Skin epidermis (tissue), 12 donors: Measurements from ENCODE around the gene SLC12A5.

ENCODE experiments used
- H3K27ac ChIP-seq, 21 experiments: fragments of 200-600 bp; sonication (generic) in 11 of 21; one replicate each; pipeline ENCODE4 v1.5.0; 2020; ENCODE audit warnings: mild to moderate bottlenecking in 3 of 21, inconsistent platforms in 2 of 21, moderate library complexity in 2 of 21
- H3K4me3 ChIP-seq, 7 experiments: fragments of 200-600 bp; sonication (generic) in 2 of 7; one replicate each; pipeline ENCODE4 v1.5.0; 2020; ENCODE audit warnings: inconsistent platforms in 2 of 7, mild to moderate bottlenecking in 2 of 7, moderate library complexity in 1 of 7

The SLC12A5 gene

GRCh38 chr20:46004889-46005473 lies 24.0 kb upstream of the SLC12A5 start:
- Histone ChIP-seq H3K4me3 (peak overlapping the region in 1 of 7 experiments; percentile 4), H3K27ac (peak overlapping the region in 14 of 21 experiments; percentile 14 to 80 (median 49))

DNA sequence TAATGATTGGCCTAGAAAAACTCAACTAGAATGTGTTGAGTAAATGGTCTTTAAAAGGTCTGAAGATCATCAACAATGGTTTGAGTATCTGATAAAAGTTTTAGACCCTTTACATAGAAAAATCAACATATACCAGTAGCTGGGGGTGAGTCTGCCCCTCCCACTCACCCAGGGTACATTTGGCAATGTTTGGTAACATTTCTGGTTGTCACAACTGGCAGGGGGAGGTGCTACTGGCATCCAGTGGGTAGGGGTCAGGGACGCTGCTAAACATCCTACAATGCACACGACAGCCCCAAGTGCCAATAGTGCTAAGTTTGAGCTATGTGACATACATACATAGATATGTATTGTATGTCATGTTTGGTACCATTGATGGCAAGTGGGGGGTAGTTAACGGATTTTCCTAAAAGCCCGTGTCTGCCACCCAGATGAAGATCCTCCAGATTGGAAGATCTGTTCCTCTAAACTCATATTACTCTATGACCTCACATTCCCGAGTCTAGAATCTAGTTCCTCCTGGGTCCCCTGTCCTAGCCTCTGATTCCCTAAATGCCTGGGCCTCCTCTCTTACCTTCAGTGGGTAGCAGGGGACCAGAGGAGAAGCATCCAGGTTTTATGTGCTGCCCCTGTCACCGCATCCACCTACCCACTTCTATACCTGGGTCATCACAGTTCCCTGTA lies 22.9 kb upstream of the SLC12A5 start:
- no peak overlapping the region for H3K4me3 ChIP-seq

DNA sequence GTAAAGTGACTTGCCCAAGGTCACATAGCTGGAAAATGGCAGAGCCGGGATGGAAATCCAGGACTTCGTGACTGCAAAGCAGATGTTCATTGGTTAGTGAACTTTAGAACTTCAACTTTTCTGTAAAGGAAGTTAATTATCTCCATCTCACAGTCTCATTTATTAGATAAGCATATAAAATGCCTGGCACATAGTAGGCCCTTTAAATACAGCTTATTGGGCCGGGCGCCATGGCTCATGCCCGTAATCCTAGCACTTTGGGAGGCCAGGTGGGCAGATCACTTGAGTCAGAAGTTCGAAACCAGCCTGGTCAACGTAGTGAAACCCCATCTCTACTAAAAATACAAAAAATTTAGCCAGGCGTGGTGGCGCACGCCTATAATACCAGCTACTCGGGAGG lies 22.1 kb upstream of the SLC12A5 start:
- Histone ChIP-seq H3K4me3 (no peak overlapping the region), H3K27ac (peak overlapping the region in 1 of 21 experiments; percentile 80)

More for the DNA sequence above, 22.9 kb upstream of the SLC12A5 start:
- peak overlapping the region in 4 of 21 experiments; percentile 39 to 80 (median 66) for H3K27ac ChIP-seq

DNA sequence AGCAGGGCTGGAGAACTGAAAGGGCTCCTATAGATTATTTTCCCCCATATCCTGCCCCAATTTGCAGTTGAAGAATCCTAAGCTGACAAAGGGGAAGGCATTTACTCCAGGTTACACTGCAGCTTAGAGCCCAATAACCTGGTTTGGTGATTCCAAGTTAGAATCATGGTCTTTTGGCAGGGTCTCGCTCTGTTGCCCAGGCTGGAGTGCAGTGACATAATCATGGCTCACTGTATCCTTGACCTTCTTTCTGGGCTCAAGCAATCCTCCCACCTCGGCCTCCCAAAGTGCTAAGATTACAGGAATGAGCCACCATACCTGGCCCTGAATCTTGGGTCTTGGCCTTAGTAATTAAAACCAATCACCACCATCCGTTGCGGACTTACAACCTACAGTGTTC lies 21.3 kb upstream of the SLC12A5 start:
- Histone ChIP-seq H3K4me3 (no peak overlapping the region), H3K27ac (peak overlapping the region in 3 of 21 experiments; percentile 5 to 63 (median 37))

DNA sequence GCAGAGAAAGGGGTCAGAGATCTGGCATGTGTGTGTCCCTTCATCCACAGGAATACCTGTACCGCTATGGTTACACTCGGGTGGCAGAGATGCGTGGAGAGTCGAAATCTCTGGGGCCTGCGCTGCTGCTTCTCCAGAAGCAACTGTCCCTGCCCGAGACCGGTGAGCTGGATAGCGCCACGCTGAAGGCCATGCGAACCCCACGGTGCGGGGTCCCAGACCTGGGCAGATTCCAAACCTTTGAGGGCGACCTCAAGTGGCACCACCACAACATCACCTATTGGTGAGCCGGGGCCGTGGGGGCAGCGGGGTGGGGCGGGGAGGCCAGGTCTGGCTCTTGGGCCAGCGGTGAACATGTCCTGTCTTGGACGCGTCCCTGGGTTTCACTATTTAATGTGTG lies 19.2 kb upstream of the SLC12A5 start:
- H3K4me3 ChIP-seq = peak overlapping the region in 3 of 7 experiments; percentile 2 to 29 (median 7)

GRCh38 chr20:46010491-46011391 lies 18.3 kb upstream of the SLC12A5 start:
- Histone ChIP-seq H3K4me3 (peak overlapping the region in 6 of 7 experiments; percentile 1 to 29 (median 6)), H3K27ac (peak overlapping the region in 12 of 21 experiments; percentile 1 to 66 (median 27))

More for the DNA sequence above, 19.2 kb upstream of the SLC12A5 start:
- peak overlapping the region in 5 of 21 experiments; percentile 2 to 66 (median 50) for H3K27ac ChIP-seq

DNA sequence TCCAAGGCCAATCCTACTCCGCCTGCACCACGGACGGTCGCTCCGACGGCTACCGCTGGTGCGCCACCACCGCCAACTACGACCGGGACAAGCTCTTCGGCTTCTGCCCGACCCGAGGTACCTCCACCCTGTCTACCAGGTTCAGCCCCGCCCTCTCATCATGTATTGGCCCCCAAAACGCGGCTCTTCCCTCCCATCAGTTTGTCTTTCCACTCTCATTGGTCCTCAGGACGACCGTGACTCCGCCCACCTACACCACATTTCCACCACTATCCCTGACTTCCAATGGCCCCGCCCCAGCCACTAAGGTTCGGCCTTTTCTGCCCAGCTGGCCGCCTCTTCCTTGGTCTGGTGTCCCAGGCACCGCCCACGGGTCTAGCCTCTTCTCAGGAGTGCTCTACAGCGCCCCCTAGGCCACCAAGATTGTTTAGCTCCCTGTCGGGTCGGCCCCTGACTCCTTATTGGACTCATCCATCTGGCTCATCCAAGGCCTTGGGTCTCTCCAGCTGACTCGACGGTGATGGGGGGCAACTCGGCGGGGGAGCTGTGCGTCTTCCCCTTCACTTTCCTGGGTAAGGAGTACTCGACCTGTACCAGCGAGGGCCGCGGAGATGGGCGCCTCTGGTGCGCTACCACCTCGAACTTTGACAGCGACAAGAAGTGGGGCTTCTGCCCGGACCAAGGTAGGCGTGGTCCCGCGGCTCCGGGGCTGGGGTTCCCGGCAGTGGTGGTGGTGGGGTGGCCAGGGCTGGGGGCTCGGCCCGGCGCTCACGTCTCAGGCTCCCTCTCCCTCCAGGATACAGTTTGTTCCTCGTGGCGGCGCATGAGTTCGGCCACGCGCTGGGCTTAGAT lies 17.2 kb upstream of the SLC12A5 start:
- Histone ChIP-seq H3K27ac (peak overlapping the region in 5 of 21 experiments; percentile 2 to 66 (median 43)), H3K4me3 (peak overlapping the region in 3 of 7 experiments; percentile 7 to 29 (median 15))

DNA sequence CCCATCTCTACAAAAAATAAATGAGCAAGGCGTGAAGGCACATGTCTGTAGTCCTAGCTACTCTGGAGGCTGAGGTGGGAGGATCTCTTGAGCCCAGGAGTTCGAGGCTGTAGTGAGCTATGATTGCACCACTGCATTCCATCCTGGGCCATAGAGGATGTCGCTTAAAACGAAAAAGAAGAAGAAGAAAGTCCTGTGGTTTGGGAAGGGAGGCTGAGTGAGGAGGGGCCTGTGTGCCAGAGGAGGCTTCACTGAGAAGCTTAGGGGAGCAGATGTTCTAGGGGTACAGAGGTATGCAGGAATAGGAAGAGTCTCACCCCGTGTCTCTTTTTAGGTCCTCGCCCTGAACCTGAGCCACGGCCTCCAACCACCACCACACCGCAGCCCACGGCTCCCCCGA lies 16.1 kb upstream of the SLC12A5 start:
- H3K27ac ChIP-seq = no peak overlapping the region
- H3K4me3 ChIP-seq = peak overlapping the region in 1 of 7 experiments; percentile 24

DNA sequence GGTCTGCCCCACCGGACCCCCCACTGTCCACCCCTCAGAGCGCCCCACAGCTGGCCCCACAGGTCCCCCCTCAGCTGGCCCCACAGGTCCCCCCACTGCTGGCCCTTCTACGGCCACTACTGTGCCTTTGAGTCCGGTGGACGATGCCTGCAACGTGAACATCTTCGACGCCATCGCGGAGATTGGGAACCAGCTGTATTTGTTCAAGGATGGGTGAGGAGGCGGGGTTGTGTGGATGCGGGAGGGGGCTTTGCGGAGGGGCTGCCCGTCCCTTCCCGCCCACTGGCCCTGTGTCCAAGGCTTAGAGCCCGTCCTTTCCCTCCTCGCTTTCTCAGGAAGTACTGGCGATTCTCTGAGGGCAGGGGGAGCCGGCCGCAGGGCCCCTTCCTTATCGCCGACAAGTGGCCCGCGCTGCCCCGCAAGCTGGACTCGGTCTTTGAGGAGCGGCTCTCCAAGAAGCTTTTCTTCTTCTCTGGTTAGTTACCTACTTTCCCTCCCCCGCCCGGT lies 15.6 kb upstream of the SLC12A5 start:
- Histone ChIP-seq H3K4me3 (peak overlapping the region in 3 of 7 experiments; percentile 6 to 24 (median 10)), H3K27ac (no peak overlapping the region)

DNA sequence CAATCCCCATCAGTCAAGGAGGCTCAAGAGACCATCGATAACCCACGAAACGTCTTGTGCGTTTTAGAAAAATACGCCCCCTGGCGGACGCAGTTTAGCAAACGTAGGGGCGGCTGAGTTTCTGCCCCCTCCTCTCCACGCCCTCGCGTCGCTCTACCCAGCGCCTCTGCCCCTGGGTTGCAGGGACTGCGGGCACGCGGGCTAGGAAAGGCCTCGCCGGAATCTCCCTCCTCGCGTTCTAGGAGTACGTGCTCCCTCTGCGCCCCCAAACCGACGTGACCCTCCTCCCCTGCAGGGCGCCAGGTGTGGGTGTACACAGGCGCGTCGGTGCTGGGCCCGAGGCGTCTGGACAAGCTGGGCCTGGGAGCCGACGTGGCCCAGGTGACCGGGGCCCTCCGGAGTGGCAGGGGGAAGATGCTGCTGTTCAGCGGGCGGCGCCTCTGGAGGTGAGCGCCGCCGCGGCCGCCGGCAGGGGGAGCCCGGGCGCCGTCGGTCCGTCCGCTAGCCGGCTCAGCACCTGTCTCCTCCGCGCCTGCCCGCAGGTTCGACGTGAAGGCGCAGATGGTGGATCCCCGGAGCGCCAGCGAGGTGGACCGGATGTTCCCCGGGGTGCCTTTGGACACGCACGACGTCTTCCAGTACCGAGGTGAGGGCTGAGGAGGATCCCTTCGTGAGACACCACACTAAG lies 15.0 kb upstream of the SLC12A5 start:
- Histone ChIP-seq H3K27ac (peak overlapping the region in 1 of 21 experiments; percentile 2), H3K4me3 (peak overlapping the region in 3 of 7 experiments; percentile 6 to 24 (median 10))

GRCh38 chr20:46014517-46015396 lies 14.3 kb upstream of the SLC12A5 start:
- H3K27ac ChIP-seq = no peak overlapping the region
- no peak overlapping the region for H3K4me3 ChIP-seq

DNA sequence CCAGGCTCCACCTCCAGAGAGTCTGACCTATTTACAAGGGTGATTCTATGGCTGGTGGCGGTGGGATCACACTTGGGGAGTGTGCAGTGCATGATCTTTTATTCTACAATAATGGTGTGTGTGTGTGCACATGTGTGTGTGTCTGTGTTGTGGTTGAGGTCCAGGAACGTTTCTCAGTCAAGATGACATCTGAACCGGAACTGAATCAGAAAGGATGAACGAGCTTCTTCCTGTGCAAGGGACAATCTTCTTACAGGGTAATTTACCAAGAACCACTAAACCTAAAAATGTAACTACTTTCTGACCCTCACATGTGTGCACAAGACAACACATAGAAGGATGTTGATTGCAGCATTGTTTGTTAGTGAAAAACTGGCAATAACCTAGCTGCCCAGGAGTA lies 11.7 kb upstream of the SLC12A5 start:
- H3K4me3 ChIP-seq = no peak overlapping the region

DNA sequence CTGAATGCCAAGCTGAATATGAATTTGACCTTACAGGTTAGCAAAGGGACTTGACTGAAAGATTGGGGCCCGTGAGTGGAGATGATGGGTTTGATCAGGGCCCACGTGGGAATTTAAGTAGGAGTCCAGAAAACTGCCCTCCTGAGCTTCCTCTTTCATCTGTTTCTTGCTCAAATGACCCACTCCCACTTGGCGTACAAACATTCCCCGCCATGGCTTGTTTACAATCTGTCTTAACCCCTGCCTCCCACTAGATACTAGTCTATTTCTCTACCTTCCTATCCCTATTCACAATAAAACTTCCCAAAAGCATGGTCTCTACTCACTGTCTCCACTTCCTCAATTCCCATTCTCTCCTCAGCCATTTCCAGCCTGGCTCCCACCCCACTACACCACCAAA lies 10.9 kb upstream of the SLC12A5 start:
- H3K27ac ChIP-seq = no peak overlapping the region
- no peak overlapping the region for H3K4me3 ChIP-seq

More for the DNA sequence above, 11.7 kb upstream of the SLC12A5 start:
- no peak overlapping the region for H3K27ac ChIP-seq

- Histone ChIP-seq H3K4me3 (no peak overlapping the region), H3K27ac (no peak overlapping the region)
Observed at GRCh38 chr20:46018611-46019010, 10.4 kb upstream of the SLC12A5 start.

GRCh38 chr20:46020555-46020954 lies 8.5 kb upstream of the SLC12A5 start:
- no peak overlapping the region for H3K27ac ChIP-seq
- H3K4me3 ChIP-seq = no peak overlapping the region

- no peak overlapping the region for H3K27ac ChIP-seq
- H3K4me3 ChIP-seq = peak overlapping the region; percentile 6 to 46 (median 29)
Observed at GRCh38 chr20:46021361-46022359, 7.4 kb upstream of the SLC12A5 start.
